ENCODE data around the gene NPLOC4.
"Not testable (repeated sequence)": the region's sequence is repeated elsewhere in the genome, so short reads cannot be mapped to it uniquely, and the experiment has no call there.

The NPLOC4 gene

DNA sequence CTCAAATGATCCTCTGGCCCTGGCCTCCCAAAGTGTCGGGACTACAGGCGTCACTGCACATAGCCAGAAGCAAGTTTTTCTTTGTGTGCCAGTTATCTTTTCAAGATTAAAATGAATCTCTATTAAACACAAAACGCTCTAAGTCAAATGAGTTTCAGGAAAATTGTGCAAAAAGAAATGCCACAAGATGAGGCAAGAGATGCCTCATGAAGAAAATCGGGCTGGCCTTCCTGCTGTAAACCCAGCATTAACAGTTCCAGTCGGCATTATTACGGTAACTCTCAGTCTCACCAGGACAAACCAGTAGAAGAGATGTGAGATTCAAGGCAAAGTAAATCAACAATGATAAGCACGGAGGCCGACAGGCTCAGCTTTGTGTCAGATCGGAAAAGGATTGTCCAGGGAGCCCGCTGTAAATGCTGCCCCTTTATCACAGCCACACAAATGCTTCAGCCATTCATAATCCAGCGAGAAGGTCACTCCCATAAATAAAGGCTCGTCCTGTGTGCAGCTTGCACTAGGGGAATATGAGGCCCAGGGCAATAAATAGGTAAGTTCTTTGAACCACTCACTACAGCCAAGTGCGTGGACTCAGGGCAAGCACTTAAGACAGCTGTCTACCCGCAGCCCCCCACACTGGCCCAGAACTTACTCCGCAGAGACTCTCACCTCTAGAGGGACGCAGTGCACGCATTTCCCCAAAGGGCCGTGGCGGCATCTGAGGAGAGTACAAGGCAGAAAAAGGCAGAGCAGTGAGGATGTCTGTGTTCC is 27.2 kb downstream of the NPLOC4 start:
- no peak for TF ChIP-seq JUND (IDR thresholded peaks at IDR 0.05; ENCODE audit: low read depth)
- in situ Hi-C loops (cut with HindIII; ENCODE audit: low pct_unique_long_range_greater_than_20kb, low sequenced_read_pairs) = no loop called here
- no peak for DNase-seq (ENCODE audit: low read depth in 1 of 2, low spot score in 1 of 2)

DNA sequence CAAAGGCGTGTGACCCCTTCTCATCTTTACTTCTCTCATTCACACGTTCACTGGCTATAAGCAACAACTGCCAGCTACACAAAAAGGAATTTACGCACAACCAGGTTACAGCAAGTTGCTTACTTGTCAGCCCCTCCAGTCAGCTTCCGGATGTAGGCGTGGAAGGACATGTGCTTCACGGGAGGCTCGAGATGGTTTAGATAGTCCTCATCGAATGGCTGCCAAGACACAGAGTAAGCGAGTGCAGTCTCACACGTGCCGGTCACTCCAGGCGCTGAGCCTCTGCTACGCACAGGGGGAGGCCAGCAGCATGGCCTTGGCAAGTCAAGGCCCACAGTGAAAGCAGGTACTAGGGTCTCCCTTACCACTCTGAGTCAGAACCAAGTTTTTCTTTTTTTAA is 28.3 kb downstream of the NPLOC4 start:
- TF ChIP-seq JUND (IDR thresholded peaks at IDR 0.05; ENCODE audit: low read depth) = no peak
- in situ Hi-C loops (cut with HindIII; ENCODE audit: low pct_unique_long_range_greater_than_20kb, low sequenced_read_pairs) = no loop called here
- no peak for DNase-seq (ENCODE audit: low read depth in 1 of 2, low spot score in 1 of 2)

DNA sequence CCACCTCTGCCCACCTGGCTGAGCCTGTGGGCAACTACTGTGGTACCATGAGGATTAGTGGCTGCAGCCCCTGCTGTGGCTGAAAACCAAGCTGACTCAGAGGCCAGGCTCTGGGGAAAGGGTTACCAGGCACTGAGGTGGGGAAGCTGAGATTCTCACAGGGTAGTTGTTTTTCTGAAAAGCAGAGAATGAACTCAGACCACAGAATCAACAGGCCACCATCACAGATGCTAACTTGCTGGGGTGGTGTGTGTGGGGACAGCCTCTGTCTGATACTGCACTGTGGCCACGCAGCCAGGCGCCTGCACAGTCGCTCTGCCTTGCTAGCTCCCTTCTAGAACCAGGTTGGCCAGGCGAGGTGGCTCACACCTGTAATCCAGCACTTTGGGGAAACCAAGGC is 28.8 kb downstream of the NPLOC4 start:
- in situ Hi-C loops (cut with HindIII; ENCODE audit: low pct_unique_long_range_greater_than_20kb, low sequenced_read_pairs) = no loop called here
- no peak for DNase-seq (ENCODE audit: low read depth in 1 of 2, low spot score in 1 of 2)
- no peak for TF ChIP-seq JUND (IDR thresholded peaks at IDR 0.05; ENCODE audit: low read depth)

DNA sequence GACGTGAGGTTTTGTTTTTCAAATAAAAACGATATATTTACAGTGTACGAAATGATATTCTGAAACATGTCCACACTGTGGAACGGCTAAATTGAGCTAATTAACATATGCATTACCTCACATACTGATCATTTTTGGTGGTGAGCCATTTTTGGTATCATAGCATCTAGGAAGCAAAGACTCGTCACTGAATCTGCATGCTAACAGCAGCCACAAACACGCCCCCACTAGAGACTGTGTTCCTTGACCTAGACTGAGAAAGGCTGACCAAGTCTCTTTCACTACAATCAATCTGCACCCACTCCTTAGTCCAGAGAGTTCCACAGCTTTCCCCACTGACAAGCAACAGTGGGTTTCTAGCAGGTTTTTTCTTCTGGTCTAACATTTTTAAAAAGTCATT is 29.5 kb downstream of the NPLOC4 start:
- in situ Hi-C loops (cut with HindIII; ENCODE audit: low pct_unique_long_range_greater_than_20kb, low sequenced_read_pairs) = no loop called here
- no peak for TF ChIP-seq JUND (IDR thresholded peaks at IDR 0.05; ENCODE audit: low read depth)
- DNase-seq (ENCODE audit: low read depth in 1 of 2, low spot score in 1 of 2) = no peak

DNA sequence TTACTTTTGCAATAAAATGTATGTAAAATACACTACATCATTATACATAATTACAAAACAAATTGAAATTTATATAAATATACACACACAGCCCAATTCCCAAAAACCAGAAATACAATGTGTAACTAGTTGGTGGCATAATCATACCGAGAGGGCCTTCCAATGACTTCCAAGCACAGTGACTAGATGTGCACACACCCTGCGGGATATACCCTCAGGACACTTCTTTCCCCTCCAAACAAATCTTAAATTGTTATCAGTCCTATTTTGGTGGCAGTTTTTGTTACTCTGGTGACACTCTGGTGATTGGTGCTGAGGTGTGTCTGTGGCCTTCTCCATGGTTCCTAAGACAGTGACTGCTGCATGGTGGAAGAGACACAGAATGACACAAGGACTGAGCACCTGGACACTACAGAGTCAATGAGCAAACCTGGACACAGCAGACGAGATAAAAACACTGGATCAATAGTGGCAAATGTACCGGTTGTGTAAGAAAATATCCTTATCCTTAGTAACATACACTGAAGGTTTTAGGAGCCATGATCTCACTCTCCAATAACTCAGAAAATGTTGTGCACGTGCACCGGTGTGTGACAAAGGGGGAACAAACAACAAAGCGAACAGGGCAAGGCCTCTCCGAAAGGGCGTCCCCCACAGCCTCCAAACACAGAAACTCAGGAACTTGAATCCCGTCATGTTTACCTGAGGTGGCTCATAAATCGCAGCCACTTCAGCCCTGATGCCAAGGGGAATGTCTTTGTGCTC is 32.9 kb downstream of the NPLOC4 start:
- in situ Hi-C loops (cut with HindIII; ENCODE audit: low pct_unique_long_range_greater_than_20kb, low sequenced_read_pairs) = no loop called here
- DNase-seq (ENCODE audit: low read depth in 1 of 2, low spot score in 1 of 2) = no peak

DNA sequence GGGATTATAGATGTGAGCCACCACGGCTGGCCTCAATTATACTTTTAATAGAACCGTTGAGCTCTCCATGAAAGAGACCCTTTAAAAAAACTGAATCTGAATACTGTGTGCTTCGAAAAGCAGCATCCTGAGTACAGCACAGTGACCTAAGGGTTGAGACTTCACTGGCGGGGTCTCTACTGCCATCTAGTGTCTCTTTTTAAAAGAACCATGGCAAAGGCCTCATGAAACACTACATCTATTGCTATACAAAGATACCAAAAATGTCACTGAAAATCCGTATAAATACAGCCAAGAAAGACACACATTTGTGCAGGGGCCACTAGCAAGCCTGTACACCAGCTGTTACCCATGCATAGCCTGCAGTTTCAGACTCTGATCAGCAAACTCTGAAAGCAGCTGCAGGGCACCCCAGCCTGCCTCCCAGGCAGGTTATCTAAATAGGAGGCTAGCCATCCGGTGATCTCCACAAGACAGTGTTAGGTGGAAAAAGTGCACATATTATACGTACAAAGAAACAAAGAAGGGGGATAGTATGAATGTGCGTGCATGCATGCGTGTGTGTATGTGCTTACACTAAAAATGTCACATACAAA is 35.3 kb downstream of the NPLOC4 start:
- peak; percentile 75 to 77 for DNase-seq (ENCODE audit: low read depth in 1 of 2, low spot score in 1 of 2)
- TF ChIP-seq JUND (IDR thresholded peaks at IDR 0.05; ENCODE audit: low read depth) = no peak
- in situ Hi-C loops (cut with HindIII; ENCODE audit: low pct_unique_long_range_greater_than_20kb, low sequenced_read_pairs) = no loop called here

More for the DNA sequence above, 32.9 kb downstream of the NPLOC4 start:
- no peak for TF ChIP-seq JUND (IDR thresholded peaks at IDR 0.05; ENCODE audit: low read depth)

DNA sequence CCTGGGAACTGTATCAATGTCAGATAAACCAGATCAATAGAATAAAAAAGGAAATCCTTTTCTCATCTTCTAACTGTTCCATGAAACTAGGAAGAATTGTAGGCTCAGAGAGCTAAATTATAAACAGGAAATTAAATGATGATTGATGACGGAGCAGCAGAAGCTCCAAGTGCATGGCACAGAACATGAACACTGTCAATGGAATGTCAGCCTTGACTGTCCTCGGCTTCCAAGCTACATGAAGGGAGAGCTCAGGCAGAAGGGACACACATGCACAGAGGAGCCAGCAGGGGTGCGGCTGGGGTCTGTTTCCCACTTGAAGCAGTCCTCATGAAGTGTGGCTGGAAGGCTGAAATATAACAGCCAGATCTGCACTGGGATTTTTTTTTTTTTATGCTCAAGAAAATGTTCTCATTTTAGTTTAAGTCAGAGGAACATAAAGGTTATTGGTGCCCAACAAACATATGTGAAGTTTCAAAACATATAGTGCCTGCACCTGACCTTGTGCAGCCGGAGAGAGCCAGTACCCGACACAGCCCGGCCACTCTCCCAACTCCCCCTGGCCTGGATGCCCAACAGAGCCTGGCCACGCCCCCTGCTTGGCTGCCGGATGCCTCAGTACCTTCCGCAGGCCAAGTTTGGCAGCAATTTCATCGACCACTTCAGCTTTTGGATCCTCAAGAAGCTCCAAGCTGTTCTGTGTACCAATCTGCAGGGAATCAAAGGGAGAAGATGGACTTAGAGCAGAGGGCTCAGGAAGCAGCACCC is 37.0 kb downstream of the NPLOC4 start:
- DNase-seq (ENCODE audit: low read depth in 1 of 2, low spot score in 1 of 2) = no peak
- TF ChIP-seq JUND (IDR thresholded peaks at IDR 0.05; ENCODE audit: low read depth) = no peak
- in situ Hi-C loops (cut with HindIII; ENCODE audit: low pct_unique_long_range_greater_than_20kb, low sequenced_read_pairs) = no loop called here

DNA sequence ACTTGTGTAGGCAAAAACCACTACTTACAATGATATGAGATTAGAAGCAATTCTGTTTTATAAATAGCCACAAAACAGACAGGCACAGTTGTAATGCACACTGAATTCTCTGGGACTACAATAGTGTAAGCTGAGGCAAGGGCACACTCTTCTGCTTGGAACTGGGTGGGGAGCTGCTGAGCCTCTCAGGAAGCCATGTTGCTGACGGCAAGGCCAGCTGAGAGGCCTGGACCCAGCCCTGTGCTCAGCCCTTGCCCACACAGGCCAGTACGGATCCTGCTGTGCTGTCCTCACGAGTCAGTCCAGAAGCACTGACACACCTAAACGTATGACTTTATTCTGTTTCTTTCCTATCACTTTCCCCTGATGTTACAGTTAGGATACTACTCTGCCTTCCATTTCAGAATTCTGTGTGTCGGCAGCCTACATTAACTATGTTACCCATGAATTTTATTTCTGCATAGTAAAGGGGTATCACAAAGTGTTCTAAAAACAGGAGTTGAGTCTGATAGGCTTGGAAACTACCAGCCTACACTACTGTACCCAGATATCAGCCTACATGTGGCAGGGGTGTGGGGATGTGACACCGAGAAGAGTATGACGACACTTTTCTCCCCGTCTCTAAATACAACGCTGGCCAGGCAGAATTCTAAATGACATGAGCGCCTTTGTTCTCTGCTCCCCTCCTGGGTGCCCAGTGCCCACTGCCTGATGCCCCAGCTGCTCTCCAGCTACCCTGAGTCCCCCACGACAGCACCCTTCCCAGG is 43.6 kb downstream of the NPLOC4 start:
- no peak for DNase-seq (ENCODE audit: low read depth in 1 of 2, low spot score in 1 of 2)
- in situ Hi-C loops (cut with HindIII; ENCODE audit: low pct_unique_long_range_greater_than_20kb, low sequenced_read_pairs) = no loop called here
- TF ChIP-seq JUND (IDR thresholded peaks at IDR 0.05; ENCODE audit: low read depth) = no peak

DNA sequence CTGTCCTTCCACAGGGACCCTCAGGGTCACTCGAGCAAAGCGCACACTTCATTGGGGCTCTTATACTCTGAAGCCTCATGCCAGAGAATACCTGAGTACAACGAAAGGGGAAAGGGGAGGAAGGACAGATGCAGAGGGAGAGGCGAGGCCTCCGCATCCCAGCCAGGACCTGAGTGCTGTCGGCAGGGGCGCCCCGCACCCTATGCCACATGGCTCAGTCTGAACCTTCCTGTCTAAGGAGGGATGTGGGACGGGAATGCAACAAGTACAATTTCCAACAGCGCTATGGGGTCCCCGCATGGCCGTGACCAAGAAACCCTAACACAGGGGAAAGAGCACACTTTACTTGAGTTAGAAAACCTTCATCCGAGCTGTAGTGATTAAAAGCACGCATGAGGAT is 44.9 kb downstream of the NPLOC4 start:
- DNase-seq (ENCODE audit: low read depth in 1 of 2, low spot score in 1 of 2) = no peak
- in situ Hi-C loops (cut with HindIII; ENCODE audit: low pct_unique_long_range_greater_than_20kb, low sequenced_read_pairs) = no loop called here
- no peak for TF ChIP-seq JUND (IDR thresholded peaks at IDR 0.05; ENCODE audit: low read depth)

DNA sequence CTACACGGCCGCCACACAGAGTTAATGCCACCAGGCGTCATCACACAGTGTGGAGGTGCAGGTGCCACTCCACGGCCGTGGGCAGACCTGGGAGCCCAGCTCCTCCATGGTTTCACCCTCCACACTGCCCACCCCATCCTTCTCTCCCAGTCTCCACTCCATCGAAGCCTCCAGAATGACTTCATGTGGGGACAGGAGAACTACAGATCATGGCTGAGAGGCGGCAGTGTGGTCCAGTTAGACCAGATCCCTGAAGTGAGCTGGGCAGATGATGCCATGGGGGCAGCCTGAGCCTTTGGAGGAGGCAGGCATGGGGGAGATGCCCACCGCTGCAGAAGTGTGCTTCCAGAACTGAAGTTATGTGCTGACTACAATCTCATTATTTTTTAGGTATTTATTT is 46.8 kb downstream of the NPLOC4 start:
- no peak for TF ChIP-seq JUND (IDR thresholded peaks at IDR 0.05; ENCODE audit: low read depth)
- no peak for DNase-seq (ENCODE audit: low read depth in 1 of 2, low spot score in 1 of 2)
- in situ Hi-C loops (cut with HindIII; ENCODE audit: low pct_unique_long_range_greater_than_20kb, low sequenced_read_pairs) = no loop called here

DNA sequence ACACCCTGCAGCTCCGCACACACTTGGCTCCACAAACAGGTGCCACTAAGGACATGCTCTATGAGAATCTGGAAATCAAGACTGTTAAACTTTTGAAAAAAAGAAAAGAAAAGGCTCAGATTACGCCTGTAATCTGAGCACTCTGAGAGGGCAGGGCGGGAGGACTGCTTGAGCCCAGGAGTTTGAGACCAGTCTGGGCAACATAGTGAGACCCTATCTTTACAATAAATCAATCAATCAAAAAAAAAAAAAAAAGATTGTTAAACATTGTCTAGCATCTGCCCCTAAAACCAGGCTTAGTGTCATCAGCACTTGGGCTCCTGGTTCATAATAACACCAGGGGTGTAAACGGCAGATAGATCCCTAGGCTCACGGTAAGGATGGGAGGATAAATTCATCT is 47.3 kb downstream of the NPLOC4 start:
- in situ Hi-C loops (cut with HindIII; ENCODE audit: low pct_unique_long_range_greater_than_20kb, low sequenced_read_pairs) = no loop called here
- DNase-seq (ENCODE audit: low read depth in 1 of 2, low spot score in 1 of 2) = no peak
- TF ChIP-seq JUND (IDR thresholded peaks at IDR 0.05; ENCODE audit: low read depth) = no peak

DNA sequence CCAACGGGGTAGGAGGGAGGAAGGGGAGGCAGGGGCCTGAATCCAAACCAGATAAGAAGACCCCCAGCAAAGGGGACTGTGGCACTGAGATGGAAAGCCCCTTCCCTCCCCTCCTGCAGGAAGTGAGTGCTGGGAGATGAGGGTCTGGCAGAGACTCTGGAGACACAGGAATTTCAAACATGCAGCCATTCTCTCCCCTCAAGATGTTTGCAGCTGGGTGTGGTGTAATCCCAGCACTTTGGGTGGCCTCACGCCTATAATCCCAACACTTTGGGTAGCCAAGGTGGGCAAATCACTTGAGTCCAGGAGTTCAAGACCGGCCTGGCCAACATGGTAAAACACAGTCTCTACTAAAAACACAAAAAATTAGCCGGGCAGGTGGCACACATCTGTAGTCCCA is 50.8 kb downstream of the NPLOC4 start:
- DNase-seq (ENCODE audit: low read depth in 1 of 2, low spot score in 1 of 2) = no peak
- in situ Hi-C loops (cut with HindIII; ENCODE audit: low pct_unique_long_range_greater_than_20kb, low sequenced_read_pairs) = no loop called here
- TF ChIP-seq JUND (IDR thresholded peaks at IDR 0.05; ENCODE audit: low read depth) = no peak

DNA sequence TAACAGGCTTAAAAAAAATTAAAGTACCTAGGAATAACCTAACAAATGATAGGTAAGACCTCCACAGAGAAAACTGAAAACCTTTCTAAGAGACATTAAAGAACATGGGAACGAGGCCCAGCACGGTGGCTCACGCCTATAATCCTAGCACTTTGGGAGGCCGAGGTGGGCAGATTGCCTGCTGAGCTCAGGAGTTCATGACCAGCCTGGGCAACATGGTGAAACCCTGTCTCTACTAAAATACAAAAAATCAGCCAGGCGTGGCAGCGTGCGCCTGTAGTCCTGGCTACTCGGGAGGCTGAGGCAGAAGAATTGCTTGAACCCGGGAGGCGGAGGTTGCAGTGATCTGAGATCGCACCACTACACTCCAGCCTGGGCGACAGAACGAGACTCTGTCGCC is 52.1 kb downstream of the NPLOC4 start:
- in situ Hi-C loops (cut with HindIII; ENCODE audit: low pct_unique_long_range_greater_than_20kb, low sequenced_read_pairs); DNase-seq (ENCODE audit: low read depth in 1 of 2, low spot score in 1 of 2): not testable (repeated sequence)
